Measurements from ENCODE around the gene ATOH1.

The ATOH1 gene

DNA sequence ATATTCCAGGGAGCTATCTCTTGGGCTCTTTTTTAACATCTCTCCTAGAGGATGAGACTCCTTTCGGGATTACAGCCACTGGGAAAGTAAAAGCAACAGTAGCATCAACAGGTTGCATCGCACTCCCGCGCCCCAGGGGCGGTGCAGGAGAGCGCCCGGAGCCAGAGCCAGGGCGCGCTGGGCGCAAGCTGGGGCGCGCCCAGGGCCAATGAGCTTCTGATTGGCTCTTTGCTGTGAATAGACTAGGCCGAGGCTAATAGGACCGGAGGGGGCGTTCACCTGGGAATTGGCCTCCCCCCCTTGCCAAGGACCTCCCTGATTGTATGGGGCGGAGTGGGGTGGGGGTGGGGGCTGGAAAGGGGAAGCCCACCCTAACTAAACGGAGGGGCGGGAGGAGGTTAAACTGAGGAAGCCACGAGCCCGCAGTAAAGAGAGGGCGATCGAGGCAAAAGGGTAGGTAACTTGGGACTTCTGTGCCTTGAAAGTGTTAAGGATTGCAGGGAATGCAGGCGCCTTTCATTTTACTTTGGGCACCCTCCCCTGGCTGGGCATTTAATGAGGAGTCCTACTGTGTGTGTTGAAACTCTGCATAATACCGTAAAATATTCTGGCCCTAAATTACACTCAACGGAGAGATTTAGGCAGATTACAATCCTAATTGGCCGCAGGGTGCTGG, 1.1 kb upstream of the ATOH1 start:
- no peak for DNase-seq (ENCODE audit: low read depth)
- no peak overlapping the region for H3K4me3 ChIP-seq (ENCODE audit: low read length)
- TF ChIP-seq, protein P1, sequence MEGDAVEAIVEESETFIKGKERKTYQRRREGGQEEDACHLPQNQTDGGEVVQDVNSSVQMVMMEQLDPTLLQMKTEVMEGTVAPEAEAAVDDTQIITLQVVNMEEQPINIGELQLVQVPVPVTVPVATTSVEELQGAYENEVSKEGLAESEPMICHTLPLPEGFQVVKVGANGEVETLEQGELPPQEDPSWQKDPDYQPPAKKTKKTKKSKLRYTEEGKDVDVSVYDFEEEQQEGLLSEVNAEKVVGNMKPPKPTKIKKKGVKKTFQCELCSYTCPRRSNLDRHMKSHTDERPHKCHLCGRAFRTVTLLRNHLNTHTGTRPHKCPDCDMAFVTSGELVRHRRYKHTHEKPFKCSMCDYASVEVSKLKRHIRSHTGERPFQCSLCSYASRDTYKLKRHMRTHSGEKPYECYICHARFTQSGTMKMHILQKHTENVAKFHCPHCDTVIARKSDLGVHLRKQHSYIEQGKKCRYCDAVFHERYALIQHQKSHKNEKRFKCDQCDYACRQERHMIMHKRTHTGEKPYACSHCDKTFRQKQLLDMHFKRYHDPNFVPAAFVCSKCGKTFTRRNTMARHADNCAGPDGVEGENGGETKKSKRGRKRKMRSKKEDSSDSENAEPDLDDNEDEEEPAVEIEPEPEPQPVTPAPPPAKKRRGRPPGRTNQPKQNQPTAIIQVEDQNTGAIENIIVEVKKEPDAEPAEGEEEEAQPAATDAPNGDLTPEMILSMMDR (conservative IDR thresholded peaks at IDR 0.05; ENCODE audit: low read length) = no peak

DNA sequence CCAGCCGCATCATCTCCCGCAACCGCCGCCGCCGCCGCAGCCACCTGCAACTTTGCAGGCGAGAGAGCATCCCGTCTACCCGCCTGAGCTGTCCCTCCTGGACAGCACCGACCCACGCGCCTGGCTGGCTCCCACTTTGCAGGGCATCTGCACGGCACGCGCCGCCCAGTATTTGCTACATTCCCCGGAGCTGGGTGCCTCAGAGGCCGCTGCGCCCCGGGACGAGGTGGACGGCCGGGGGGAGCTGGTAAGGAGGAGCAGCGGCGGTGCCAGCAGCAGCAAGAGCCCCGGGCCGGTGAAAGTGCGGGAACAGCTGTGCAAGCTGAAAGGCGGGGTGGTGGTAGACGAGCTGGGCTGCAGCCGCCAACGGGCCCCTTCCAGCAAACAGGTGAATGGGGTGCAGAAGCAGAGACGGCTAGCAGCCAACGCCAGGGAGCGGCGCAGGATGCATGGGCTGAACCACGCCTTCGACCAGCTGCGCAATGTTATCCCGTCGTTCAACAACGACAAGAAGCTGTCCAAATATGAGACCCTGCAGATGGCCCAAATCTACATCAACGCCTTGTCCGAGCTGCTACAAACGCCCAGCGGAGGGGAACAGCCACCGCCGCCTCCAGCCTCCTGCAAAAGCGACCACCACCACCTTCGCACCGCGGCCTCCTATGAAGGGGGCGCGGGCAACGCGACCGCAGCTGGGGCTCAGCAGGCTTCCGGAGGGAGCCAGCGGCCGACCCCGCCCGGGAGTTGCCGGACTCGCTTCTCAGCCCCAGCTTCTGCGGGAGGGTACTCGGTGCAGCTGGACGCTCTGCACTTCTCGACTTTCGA, 654 bp downstream of the ATOH1 start:
- no peak for DNase-seq (ENCODE audit: low read depth)
- TF ChIP-seq, protein P1 (conservative IDR thresholded peaks at IDR 0.05; ENCODE audit: low read length) = no peak
- no peak overlapping the region for H3K4me3 ChIP-seq (ENCODE audit: low read length)

DNA sequence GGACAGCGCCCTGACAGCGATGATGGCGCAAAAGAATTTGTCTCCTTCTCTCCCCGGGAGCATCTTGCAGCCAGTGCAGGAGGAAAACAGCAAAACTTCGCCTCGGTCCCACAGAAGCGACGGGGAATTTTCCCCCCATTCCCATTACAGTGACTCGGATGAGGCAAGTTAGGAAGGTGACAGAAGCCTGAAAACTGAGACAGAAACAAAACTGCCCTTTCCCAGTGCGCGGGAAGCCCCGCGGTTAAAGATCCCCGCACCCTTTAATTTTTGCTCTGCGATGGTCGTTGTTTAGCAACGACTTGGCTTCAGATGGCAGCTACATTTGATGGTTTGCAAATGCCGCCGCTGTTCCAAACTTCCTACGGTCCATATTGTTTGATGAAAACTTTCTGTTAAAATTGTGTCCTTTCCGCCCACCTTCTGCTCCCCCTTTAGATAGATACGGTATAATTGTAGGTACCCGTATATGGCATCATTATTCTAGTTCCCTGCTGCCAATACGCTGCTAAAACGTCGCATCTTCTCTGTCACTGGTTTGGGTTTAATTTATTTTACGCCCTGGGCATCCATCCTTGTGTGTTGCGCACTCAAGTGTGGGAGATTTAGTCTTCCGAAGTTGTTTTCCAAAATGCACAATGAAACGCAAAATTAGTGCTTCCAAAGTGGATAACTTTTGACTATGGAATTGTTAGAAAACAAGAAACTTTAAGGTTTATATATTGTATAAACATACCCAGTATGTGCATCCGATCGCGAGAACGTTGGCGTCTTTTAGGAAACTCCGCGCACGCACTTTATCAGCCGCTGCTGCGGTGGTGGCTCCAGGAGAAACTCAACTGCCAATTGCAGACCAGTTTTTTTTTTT, 1.5 kb downstream of the ATOH1 start:
- DNase-seq (ENCODE audit: low read depth) = no peak
- H3K4me3 ChIP-seq (ENCODE audit: low read length) = no peak overlapping the region
- TF ChIP-seq, protein P1 (conservative IDR thresholded peaks at IDR 0.05; ENCODE audit: low read length) = no peak

DNA sequence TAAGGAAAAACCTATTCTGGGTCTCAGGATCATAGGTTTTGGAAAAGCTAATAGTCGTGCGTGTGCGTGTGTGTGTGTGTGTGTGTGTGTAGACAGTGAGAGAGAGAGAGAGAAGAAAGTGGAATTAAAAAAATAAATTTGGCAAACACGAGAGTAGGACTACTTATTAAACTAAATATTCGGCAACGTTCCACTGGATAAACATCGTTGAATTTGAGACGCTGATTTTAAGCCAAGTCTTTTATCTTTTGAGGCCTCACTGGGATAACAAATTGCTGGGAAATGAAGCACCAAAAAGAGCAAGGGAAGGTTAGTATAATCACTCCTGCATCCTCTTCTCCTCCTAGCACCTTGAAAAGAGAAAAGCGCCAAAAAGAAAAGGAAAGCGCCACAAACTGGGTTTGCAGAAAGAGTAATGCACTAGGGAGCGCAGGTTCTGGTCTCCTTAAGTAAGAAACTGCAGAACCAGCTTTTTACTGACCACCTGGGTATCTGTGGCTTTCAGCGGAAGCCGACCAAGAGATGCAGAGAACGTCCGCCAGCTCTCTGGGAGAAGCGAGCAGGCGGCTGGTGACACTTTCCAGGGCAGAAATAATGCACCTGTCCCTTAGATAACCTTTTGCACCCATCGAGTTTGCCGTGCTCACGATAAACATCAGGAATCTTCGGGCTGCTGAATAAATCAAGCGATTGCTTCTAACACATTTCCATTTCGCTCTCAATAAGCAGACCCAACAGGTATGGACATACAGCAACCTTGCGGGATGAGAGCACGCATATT, 3.4 kb downstream of the ATOH1 start:
- no peak overlapping the region for H3K4me3 ChIP-seq (ENCODE audit: low read length)
- DNase-seq (ENCODE audit: low read depth) = no peak
- TF ChIP-seq, protein P1 (conservative IDR thresholded peaks at IDR 0.05; ENCODE audit: low read length) = no peak

DNA sequence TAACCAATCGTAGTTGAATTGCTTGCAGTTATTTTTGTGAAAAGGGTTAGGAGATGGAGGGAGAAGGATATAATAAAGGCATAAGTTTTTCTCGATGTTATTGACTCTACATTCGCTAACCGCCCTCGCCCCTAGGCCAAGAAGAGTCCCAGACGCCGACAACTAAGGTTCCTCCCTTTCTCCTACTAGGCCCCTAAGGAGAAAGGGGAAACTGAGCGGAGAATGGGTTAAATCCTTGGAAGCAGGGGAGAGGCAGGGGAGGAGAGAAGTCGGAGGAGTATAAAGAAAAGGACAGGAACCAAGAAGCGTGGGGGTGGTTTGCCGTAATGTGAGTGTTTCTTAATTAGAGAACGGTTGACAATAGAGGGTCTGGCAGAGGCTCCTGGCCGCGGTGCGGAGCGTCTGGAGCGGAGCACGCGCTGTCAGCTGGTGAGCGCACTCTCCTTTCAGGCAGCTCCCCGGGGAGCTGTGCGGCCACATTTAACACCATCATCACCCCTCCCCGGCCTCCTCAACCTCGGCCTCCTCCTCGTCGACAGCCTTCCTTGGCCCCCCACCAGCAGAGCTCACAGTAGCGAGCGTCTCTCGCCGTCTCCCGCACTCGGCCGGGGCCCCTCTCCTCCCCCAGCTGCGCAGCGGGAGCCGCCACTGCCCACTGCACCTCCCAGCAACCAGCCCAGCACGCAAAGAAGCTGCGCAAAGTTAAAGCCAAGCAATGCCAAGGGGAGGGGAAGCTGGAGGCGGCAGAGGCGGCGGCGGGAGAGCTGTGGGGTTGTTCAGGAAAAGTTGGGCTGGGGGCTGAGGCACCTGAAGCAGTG, 5.9 kb downstream of the ATOH1 start:
- H3K4me3 ChIP-seq (ENCODE audit: low read length) = no peak overlapping the region
- no peak for DNase-seq (ENCODE audit: low read depth)
- TF ChIP-seq, protein P1 (conservative IDR thresholded peaks at IDR 0.05; ENCODE audit: low read length) = no peak

DNA sequence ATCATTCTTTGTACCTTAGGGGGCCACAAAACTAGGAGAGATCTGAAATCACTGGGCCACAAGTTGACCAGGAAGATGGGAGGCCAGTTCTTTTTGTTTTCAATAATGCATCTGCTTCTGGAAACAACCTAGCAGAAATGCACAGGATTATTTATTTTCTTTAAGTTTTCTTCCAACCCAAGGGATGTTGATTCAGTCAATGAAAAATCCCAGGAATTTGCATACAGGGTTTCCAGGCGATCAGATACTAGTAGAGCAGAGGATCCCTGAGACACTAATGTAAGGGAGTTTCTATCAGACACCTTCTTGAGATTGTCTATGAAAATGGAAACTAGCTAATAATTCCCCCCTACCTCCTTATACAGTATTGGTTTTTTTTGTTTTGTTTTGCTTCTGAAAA, 7.4 kb downstream of the ATOH1 start:
- no peak overlapping the region for H3K4me3 ChIP-seq (ENCODE audit: low read length)
- TF ChIP-seq, protein P1 (conservative IDR thresholded peaks at IDR 0.05; ENCODE audit: low read length) = no peak
- DNase-seq (ENCODE audit: low read depth) = no peak
